SU-DHL-6 (cell line): ENCODE data around the gene GIPC1.
A peak's percentile ranks its signal among the peaks of the same experiment; 100 is the strongest.

Source experiments
- H2AFZ ChIP-seq: fragments of 200-600 bp; sonication (generic); 2 replicates; pipeline ENCODE4 v1.6.1; 2014; ENCODE audit warnings: low read depth, mild to moderate bottlenecking, moderate library complexity, mixed read lengths, antibody characterized with exemption, low read length; ENCODE audit not compliant: severe bottlenecking
- H3F3A ChIP-seq: fragments of 200-600 bp; shearing (Covaris generic); 2 replicates; pipeline ENCODE4 v1.6.0; 2016; ENCODE audit warnings: antibody characterized with exemption, mild to moderate bottlenecking; ENCODE audit not compliant: insufficient read depth
- H3K27ac ChIP-seq: fragments of 200-600 bp; sonication (generic); 2 replicates; pipeline ENCODE4 v1.5.1; 2016; ENCODE audit warnings: low read depth, mild to moderate bottlenecking, low read length, moderate library complexity, mixed read lengths
- H3K27me3 ChIP-seq: fragments of 200-600 bp; sonication (generic), shearing (Covaris generic); 2 replicates; pipeline ENCODE4 v1.6.0; 2014; ENCODE audit warnings: mild to moderate bottlenecking, low read length
- H3K36me3 ChIP-seq: fragments of 200-600 bp; sonication (generic); 2 replicates; pipeline ENCODE4 v1.6.1; 2014; ENCODE audit warnings: mild to moderate bottlenecking, low read length, mixed read lengths
- H3K4me2 ChIP-seq: fragments of 300-600, 200-600 bp; shearing (Covaris generic), sonication (generic); 2 replicates; pipeline ENCODE4 v1.6.0; 2014; ENCODE audit warnings: low read length, low read depth, mild to moderate bottlenecking; ENCODE audit not compliant: poor library complexity, severe bottlenecking
- H3K4me3 ChIP-seq: fragments of 200-600 bp; sonication (generic); 2 replicates; pipeline ENCODE4 v1.5.1; 2014; ENCODE audit warnings: antibody characterized with exemption, low read length, mild to moderate bottlenecking, mixed read lengths; ENCODE audit not compliant: insufficient read depth, poor library complexity, severe bottlenecking
- H3K79me2 ChIP-seq: fragments of 200-600 bp; sonication (generic); 2 replicates; pipeline ENCODE4 v1.6.1; 2014; ENCODE audit warnings: mild to moderate bottlenecking, low read length, moderate library complexity; ENCODE audit not compliant: insufficient read depth
- H3K9ac ChIP-seq: fragments of 200-600 bp; sonication (generic); 2 replicates; pipeline ENCODE4 v1.7.0; 2014; ENCODE audit warnings: mild to moderate bottlenecking, low read length
- H3K9me2 ChIP-seq: fragments of 200-600 bp; sonication (generic); replicated peaks from 2 replicates; pipeline ENCODE4 v1.6.1; 2014; ENCODE audit warnings: low read length; ENCODE audit not compliant: insufficient read depth
- H3K9me3 ChIP-seq: fragments of 200-600 bp; sonication (generic); 2 replicates; pipeline ENCODE4 v1.6.1; 2014; ENCODE audit warnings: low read length, mixed read lengths; ENCODE audit not compliant: insufficient read depth
- H4K20me1 ChIP-seq: fragments of 200-600 bp; sonication (generic); 2 replicates; pipeline ENCODE4 v1.6.1; 2014; ENCODE audit warnings: low read depth, mild to moderate bottlenecking, antibody characterized with exemption, low read length, moderate library complexity, mixed read lengths
- EZH2phosphoT487 ChIP-seq: fragments of 200-600 bp; sonication (generic), shearing (Covaris generic); conservative IDR thresholded peaks from 2 replicates; pipeline ENCODE4 v1.6.1; 2018; ENCODE audit warnings: mild to moderate bottlenecking, antibody characterized with exemption, low read length, moderate library complexity, mixed read lengths
- TF ChIP-seq, protein P1 (sequence below): fragments of 200-600 bp; sonication (generic); IDR thresholded peaks from one replicate; pipeline ENCODE4 v1.5.1; 2017; ENCODE audit warnings: antibody characterized with exemption, mild to moderate bottlenecking, low read length, moderate library complexity; ENCODE audit not compliant: insufficient read depth, poor library complexity, severe bottlenecking

The GIPC1 gene

DNA sequence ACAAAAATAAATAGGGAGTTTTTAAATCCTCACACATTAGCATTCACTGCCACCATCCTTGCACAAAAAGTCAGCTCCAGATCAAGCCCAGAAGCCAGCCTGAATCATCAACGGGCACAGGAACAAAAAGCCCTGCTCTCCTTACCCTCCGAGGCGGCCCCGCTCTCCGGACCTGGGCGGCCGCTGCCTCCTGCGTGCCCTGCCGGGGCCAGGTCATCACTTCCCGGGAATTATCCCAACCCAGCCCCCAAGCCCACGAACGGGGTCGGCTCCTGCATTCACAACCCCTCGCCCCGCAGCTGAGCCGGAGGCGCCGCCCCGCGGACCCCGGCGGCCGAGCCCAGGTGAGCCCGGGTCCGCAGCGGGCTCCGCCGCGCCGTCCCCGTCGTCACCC lies 21.5 kb upstream of the GIPC1 start:
- peak overlapping the region; percentile 90 for H3K4me3 ChIP-seq
- no peaks in the 10 kb centered on the region for H3K36me3 ChIP-seq
- peak overlapping the region; percentile 84 for H3K9ac ChIP-seq
- H4K20me1 ChIP-seq, result 0 out of 2 replicates have a peak, but pooled peaks cover 6% of the 10 kb centered on the region
- H3K9me2 ChIP-seq, result no peaks in the 10 kb centered on the region
- peaks cover 24% of the 10 kb centered on the region for H3K79me2 ChIP-seq
- H3K4me2 ChIP-seq, result peak overlapping the region; percentile 76
- no peaks in the 10 kb centered on the region for H3K27me3 ChIP-seq
- no peak overlapping the region; the same call in 1 of the 2 replicates for H3K27ac ChIP-seq
- peaks cover 22% of the 10 kb centered on the region; the same call in 1 of the 2 replicates for H3F3A ChIP-seq
- no peak for TF ChIP-seq EZH2phosphoT487
- TF ChIP-seq, protein P1, sequence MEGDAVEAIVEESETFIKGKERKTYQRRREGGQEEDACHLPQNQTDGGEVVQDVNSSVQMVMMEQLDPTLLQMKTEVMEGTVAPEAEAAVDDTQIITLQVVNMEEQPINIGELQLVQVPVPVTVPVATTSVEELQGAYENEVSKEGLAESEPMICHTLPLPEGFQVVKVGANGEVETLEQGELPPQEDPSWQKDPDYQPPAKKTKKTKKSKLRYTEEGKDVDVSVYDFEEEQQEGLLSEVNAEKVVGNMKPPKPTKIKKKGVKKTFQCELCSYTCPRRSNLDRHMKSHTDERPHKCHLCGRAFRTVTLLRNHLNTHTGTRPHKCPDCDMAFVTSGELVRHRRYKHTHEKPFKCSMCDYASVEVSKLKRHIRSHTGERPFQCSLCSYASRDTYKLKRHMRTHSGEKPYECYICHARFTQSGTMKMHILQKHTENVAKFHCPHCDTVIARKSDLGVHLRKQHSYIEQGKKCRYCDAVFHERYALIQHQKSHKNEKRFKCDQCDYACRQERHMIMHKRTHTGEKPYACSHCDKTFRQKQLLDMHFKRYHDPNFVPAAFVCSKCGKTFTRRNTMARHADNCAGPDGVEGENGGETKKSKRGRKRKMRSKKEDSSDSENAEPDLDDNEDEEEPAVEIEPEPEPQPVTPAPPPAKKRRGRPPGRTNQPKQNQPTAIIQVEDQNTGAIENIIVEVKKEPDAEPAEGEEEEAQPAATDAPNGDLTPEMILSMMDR, result no peak
- no peak overlapping the region for H2AFZ ChIP-seq
- no peaks in the 10 kb centered on the region for H3K9me3 ChIP-seq

DNA sequence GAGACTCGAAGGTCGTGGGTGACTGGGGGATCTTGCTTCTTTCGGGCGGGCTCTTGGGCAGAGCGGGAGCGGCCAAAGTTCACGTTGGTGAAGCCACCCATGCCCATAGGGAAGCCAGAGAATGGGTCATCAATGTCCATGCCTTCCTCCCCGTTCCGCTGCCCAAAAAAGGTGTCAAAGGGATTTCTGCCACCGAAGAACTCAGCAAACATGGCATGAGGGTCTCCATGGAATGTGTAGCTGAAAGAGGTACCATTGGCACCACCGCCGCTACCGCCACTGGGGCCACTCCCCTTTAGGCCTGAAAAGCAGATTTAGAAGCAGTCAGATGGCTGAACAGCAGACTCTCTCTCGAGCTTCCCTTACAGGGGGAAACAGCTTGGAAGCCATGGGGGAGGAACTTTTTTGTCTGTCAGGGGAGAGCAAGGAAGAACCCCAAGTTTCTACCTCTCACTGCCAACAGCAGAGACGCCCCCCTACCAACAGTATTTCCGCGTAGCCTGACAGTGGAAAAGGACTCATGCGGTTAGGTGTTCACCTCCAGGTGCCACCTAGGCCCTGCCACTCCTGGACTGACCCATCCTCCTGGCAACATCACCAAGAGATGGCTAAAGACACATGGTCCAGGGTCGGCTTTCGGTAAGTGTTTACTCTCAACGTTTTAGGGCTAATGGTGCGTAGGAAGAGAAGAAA lies 21.0 kb upstream of the GIPC1 start:
- Histone ChIP-seq H3K4me2 (peak overlapping the region; percentile 76), H3K36me3 (no peaks in the 10 kb centered on the region), H3K79me2 (peaks cover 24% of the 10 kb centered on the region), H2AFZ (no peak overlapping the region), H3K27me3 (no peaks in the 10 kb centered on the region), H3K27ac (no peak overlapping the region), H3F3A (peaks cover 22% of the 10 kb centered on the region; the same call in 1 of the 2 replicates), H3K9me3 (no peaks in the 10 kb centered on the region), H3K9ac (peak overlapping the region; percentile 84), H4K20me1 (0 out of 2 replicates have a peak, but pooled peaks cover 6% of the 10 kb centered on the region), H3K4me3 (peak overlapping the region; percentile 90), H3K9me2 (no peaks in the 10 kb centered on the region)
- TF ChIP-seq, protein P1, result no peak
- no peak for TF ChIP-seq EZH2phosphoT487

DNA sequence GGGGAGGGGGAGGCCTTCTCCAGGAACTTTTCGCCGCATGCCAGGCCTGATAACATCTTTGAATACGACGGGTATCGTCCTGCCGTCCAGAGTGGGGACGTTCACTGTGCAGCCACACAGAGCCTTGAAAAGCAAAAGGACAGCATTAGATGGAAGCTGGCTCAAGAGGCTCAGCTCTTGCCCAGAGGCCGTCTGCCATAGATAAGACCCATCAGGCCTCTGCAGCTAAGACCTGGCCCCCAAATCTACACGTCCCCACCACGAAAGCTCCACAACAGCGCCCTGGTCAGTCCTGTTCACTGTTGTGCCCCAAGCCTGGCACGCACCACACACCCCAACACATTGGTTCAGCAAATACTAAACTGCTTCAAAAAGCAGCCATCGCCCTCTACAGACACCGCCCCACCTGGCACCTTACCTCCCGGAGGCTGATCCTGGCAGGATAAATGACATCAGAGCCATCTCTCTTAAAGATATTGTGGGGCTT lies 20.2 kb upstream of the GIPC1 start:
- H3K27me3 ChIP-seq, result no peaks in the 10 kb centered on the region
- H3K27ac ChIP-seq, result no peak overlapping the region
- peaks cover 24% of the 10 kb centered on the region for H3K79me2 ChIP-seq
- H3K9me2 ChIP-seq, result no peaks in the 10 kb centered on the region
- TF ChIP-seq EZH2phosphoT487, result no peak
- TF ChIP-seq, protein P1, result no peak
- H3K36me3 ChIP-seq, result no peaks in the 10 kb centered on the region
- no peak overlapping the region for H3K4me3 ChIP-seq
- H3F3A ChIP-seq, result peaks cover 22% of the 10 kb centered on the region; the same call in 1 of the 2 replicates
- H4K20me1 ChIP-seq, result 0 out of 2 replicates have a peak, but pooled peaks cover 6% of the 10 kb centered on the region
- H3K4me2 ChIP-seq, result no peak overlapping the region
- no peaks in the 10 kb centered on the region for H3K9me3 ChIP-seq
- no peak overlapping the region for H2AFZ ChIP-seq
- H3K9ac ChIP-seq, result no peak overlapping the region
